Tibial artery (tissue), 4 donors: ENCODE results near the gene MRPL1.

Experiments used
- DNase-seq, 2 donors: peaks; one replicate each; pipeline ENCODE4 v3.0.0-alpha.2; 2019
- H3K27ac ChIP-seq, 2 donors: fragments of 200-600 bp; sonication (generic) in 1 of 2; 1 replicate in 1 of 2; 2 replicates in 1 of 2; pipeline ENCODE4 v1.5.1; 2018 to 2019; ENCODE audit warnings: mild to moderate bottlenecking in 1 of 2
- H3K27me3 ChIP-seq, 2 donors: fragments of 200-600 bp; sonication (generic) in 1 of 2; one replicate each; pipeline versions ENCODE4 v1.5.1 to v1.6.0; 2016 to 2019
- H3K36me3 ChIP-seq, 3 donors: fragments of 200-600 bp; sonication (generic) in 2 of 3; one replicate each; pipeline ENCODE4 v1.5.1; 2016 to 2019; ENCODE audit warnings: mild to moderate bottlenecking in 2 of 3
- H3K4me1 ChIP-seq, 4 donors: fragments of 200-600 bp; sonication (generic) in 2 of 4; 1 replicate in 3 of 4; 2 replicates in 1 of 4; pipeline ENCODE4 v1.5.1; 2016 to 2019
- H3K4me3 ChIP-seq, 2 donors: fragments of 200-600 bp; sonication (generic) in 1 of 2; 1 replicate in 1 of 2; 2 replicates in 1 of 2; pipeline ENCODE4 v1.5.1; 2018 to 2019; ENCODE audit warnings: mild to moderate bottlenecking in 2 of 2
- H3K9me3 ChIP-seq, 3 donors: fragments of 200-600 bp; sonication (generic) in 1 of 3; one replicate each; pipeline ENCODE4 v1.5.1; 2016 to 2019
- intact Hi-C: fragments of 100-400 bp; cut with DNase I; formaldehyde crosslinking; loops from one replicate; pipeline ENCODE4 v1.15.0; 2023; ENCODE audit warnings: low total_unique reads
- TF ChIP-seq, protein P1 (sequence below), 2 experiments: fragments of 200-600 bp in 1 of 2; fragments of 450-650 bp in 1 of 2; IDR thresholded peaks; one replicate each; pipeline ENCODE4 v1.5.1; 2017 to 2019; ENCODE audit warnings: antibody characterized with exemption in 2 of 2, mild to moderate bottlenecking in 1 of 2, moderate library complexity in 1 of 2

The MRPL1 gene

GRCh38 chr4:77872723-77873445 lies 10.3 kb downstream of the MRPL1 start:
- Histone ChIP-seq H3K36me3 (peaks cover 22 to 43% (median 36%) of the 10 kb centered on the region in 3 donors), H3K4me3 (no peak overlapping the region), H3K4me1 (no peaks in the 10 kb centered on the region), H3K9me3 (no peaks in the 10 kb centered on the region), H3K27me3 (no peaks in the 10 kb centered on the region), H3K27ac (no peak overlapping the region)
- DNase-seq: no peak
- intact Hi-C loops: no loop called here
- TF ChIP-seq, protein P1, sequence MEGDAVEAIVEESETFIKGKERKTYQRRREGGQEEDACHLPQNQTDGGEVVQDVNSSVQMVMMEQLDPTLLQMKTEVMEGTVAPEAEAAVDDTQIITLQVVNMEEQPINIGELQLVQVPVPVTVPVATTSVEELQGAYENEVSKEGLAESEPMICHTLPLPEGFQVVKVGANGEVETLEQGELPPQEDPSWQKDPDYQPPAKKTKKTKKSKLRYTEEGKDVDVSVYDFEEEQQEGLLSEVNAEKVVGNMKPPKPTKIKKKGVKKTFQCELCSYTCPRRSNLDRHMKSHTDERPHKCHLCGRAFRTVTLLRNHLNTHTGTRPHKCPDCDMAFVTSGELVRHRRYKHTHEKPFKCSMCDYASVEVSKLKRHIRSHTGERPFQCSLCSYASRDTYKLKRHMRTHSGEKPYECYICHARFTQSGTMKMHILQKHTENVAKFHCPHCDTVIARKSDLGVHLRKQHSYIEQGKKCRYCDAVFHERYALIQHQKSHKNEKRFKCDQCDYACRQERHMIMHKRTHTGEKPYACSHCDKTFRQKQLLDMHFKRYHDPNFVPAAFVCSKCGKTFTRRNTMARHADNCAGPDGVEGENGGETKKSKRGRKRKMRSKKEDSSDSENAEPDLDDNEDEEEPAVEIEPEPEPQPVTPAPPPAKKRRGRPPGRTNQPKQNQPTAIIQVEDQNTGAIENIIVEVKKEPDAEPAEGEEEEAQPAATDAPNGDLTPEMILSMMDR (IDR thresholded peaks at IDR 0.05): no peak

DNA sequence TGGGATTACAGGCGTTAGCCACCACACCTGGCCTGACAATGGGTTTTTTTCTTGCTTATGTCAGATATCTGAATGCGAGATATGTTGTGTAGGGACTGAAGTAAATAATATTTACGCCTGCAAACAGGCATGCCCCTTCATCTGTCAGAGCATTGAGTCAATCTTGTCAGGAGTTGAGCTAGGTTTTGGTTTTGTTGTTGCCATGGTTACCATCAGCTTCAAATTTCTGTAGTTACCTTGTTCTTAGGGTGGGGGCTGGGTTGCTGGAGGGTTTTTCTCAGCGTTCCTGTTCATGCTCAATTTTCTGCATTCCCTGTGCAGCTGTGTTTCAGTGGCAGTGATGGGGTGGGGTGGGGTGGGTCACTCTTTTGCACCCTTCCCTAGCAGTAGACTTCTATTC lies 14.5 kb downstream of the MRPL1 start:
- no peak for DNase-seq
- TF ChIP-seq, protein P1 (IDR thresholded peaks at IDR 0.05): no peak
- H3K36me3 ChIP-seq: peaks cover 22 to 36% (median 31%) of the 10 kb centered on the region in 3 donors
- H3K27ac ChIP-seq: no peak overlapping the region
- H3K9me3 ChIP-seq: no peaks in the 10 kb centered on the region
- H3K4me1 ChIP-seq: no peaks in the 10 kb centered on the region
- H3K27me3 ChIP-seq: no peaks in the 10 kb centered on the region
- intact Hi-C loops: no loop called here
- H3K4me3 ChIP-seq: no peak overlapping the region

GRCh38 chr4:77877771-77878565 lies 15.3 kb downstream of the MRPL1 start:
- H3K27ac ChIP-seq: no peak overlapping the region
- H3K27me3 ChIP-seq: no peaks in the 10 kb centered on the region
- no peaks in the 10 kb centered on the region for H3K9me3 ChIP-seq
- TF ChIP-seq, protein P1 (IDR thresholded peaks at IDR 0.05): no peak
- H3K4me1 ChIP-seq: no peaks in the 10 kb centered on the region
- no peak for DNase-seq
- no peak overlapping the region for H3K4me3 ChIP-seq
- intact Hi-C loops: no loop called here
- H3K36me3 ChIP-seq: peaks cover 15 to 28% (median 23%) of the 10 kb centered on the region in 3 donors

DNA sequence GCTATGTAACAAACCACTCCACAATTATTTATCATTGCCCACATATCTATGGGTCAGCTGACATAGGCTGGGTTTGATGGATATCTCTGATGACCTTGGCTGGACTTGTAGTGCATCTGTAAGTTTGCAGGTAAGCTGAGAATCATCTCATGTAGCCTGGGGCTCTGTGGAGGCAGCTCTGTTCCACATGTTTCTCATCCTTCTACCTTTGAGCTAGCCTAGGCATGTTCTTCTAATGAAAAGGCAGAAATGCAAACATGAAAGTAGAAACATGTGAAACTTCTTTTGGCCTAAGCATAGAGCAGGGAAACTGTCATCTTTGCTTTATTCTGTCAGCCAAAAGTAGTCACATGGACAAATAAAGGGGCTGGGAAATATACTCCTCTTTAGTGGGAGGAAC lies 18.2 kb downstream of the MRPL1 start:
- DNase-seq: no peak
- no peaks in the 10 kb centered on the region for H3K4me1 ChIP-seq
- no peaks in the 10 kb centered on the region for H3K27me3 ChIP-seq
- H3K27ac ChIP-seq: no peak overlapping the region
- no peaks in the 10 kb centered on the region for H3K9me3 ChIP-seq
- peaks cover 2 to 28% (median 27%) of the 10 kb centered on the region in 3 donors for H3K36me3 ChIP-seq
- intact Hi-C loops: no loop called here
- TF ChIP-seq, protein P1 (IDR thresholded peaks at IDR 0.05): no peak
- no peak overlapping the region for H3K4me3 ChIP-seq

- Histone ChIP-seq H3K36me3 (peaks cover 11 to 30% (median 30%) of the 10 kb centered on the region in 3 donors), H3K27me3 (no peaks in the 10 kb centered on the region), H3K9me3 (no peaks in the 10 kb centered on the region), H3K4me3 (no peak overlapping the region), H3K27ac (no peak overlapping the region), H3K4me1 (no peaks in the 10 kb centered on the region)
- intact Hi-C loops: no loop called here
- TF ChIP-seq, protein P1 (IDR thresholded peaks at IDR 0.05): no peak
- no peak for DNase-seq
Observed at GRCh38 chr4:77881460-77882295, 19.0 kb downstream of the MRPL1 start.
